K562 (cell line): ENCODE data around the gene GPX5. TPM values are rescaled to one million over a fixed set of nuclear protein-coding genes. Genes with fewer than 3 reads are reported as not detected.

ENCODE experiments used
- DACH1 ChIP-seq: fragments of 450-650 bp; IDR thresholded peaks from 2 replicates; pipeline ENCODE4 v1.6.1; 2018; ENCODE audit not compliant: partially characterized antibody
- ETV1 ChIP-seq: fragments of 450-650 bp; conservative IDR thresholded peaks from 2 replicates; pipeline ENCODE4 v1.6.1; 2016; ENCODE audit warnings: missing genetic modification characterization, control low read depth, low read depth, missing compliant biosample characterization
- FOSL1 ChIP-seq: fragments of 200-800 bp; sonication (Bioruptor generic); conservative IDR thresholded peaks from 2 replicates; pipeline ENCODE4 v1.6.1; 2016; ENCODE audit warnings: missing genetic modification characterization, missing compliant biosample characterization
- FOXJ2 ChIP-seq: fragments of 200-800 bp; sonication (Bioruptor generic); IDR thresholded peaks from 2 replicates; pipeline ENCODE4 v1.6.1; 2016; ENCODE audit warnings: missing genetic modification characterization, missing compliant biosample characterization
- HDGF ChIP-seq: fragments of 450-650 bp; IDR thresholded peaks from 2 replicates; pipeline ENCODE4 v1.6.1; 2016
- HMBOX1 ChIP-seq: sonication (generic); IDR thresholded peaks from 2 replicates; pipeline ENCODE4 v1.6.1; 2016
- L3MBTL2 ChIP-seq: fragments of 450-650 bp; IDR thresholded peaks from 2 replicates; pipeline ENCODE4 v1.6.1; 2016; ENCODE audit warnings: mild to moderate bottlenecking, moderate library complexity
- MAFG ChIP-seq: fragments of 450-650 bp; conservative IDR thresholded peaks from 2 replicates; pipeline ENCODE4 v1.6.1; 2016; ENCODE audit warnings: missing genetic modification characterization, missing compliant biosample characterization
- NCOA4 ChIP-seq: fragments of 450-650 bp; IDR thresholded peaks from 2 replicates; pipeline ENCODE4 v1.6.1; 2018; ENCODE audit warnings: mild to moderate bottlenecking; ENCODE audit not compliant: partially characterized antibody
- NFXL1 ChIP-seq: fragments of 450-650 bp; formaldehyde crosslinking; IDR thresholded peaks from 2 replicates; pipeline ENCODE4 v1.4.0; 2021; ENCODE audit warnings: mild to moderate bottlenecking
- NR0B1 ChIP-seq: fragments of 450-650 bp; IDR thresholded peaks from one replicate; pipeline ENCODE4 v1.6.1; 2018; ENCODE audit warnings: mild to moderate bottlenecking, moderate library complexity; ENCODE audit not compliant: partially characterized antibody
- NRF1 ChIP-seq, 2 experiments: fragments of 450-650 bp; IDR thresholded peaks in 1 of 2; conservative IDR thresholded peaks in 1 of 2; 2 replicates each; pipeline ENCODE4 v1.6.1; 2014; ENCODE audit warnings: mild to moderate bottlenecking in 2 of 2
- PHB ChIP-seq: fragments of 250-450 bp; sonication (Bioruptor Pico); IDR thresholded peaks from 2 replicates; pipeline ENCODE4 v1.5.0; 2021
- RBM39 ChIP-seq: fragments of 200-400 bp; formaldehyde crosslinking; optimal IDR thresholded peaks from 2 replicates; pipeline ENCODE3; 2018; ENCODE audit warnings: low read depth, low read length
- RHOXF2B ChIP-seq: fragments of 250-450 bp; sonication (Bioruptor Pico); conservative IDR thresholded peaks from 2 replicates; pipeline ENCODE4 v1.5.1; 2021
- SMARCA5 ChIP-seq: fragments of 450-650 bp; IDR thresholded peaks from 2 replicates; pipeline ENCODE4 v1.6.1; 2016
- SREBF1 ChIP-seq: fragments of 150-350 bp; IDR thresholded peaks from 2 replicates; pipeline ENCODE4 v1.6.1; 2014; ENCODE audit warnings: antibody characterized with exemption, low read depth, low read length, borderline replicate concordance
- TAF15 ChIP-seq: fragments of 200-400 bp; formaldehyde crosslinking; IDR thresholded peaks from 2 replicates; pipeline ENCODE4 v1.6.1; 2017; ENCODE audit warnings: mild to moderate bottlenecking, low read depth, low read length, moderate library complexity
- TBP ChIP-seq: optimal IDR thresholded peaks from 2 replicates; pipeline ENCODE3; 2011; ENCODE audit warnings: low read depth, low read length, improper control_type of control experiment
- TCF3 ChIP-seq: sonication (generic); formaldehyde crosslinking; IDR thresholded peaks from 2 replicates; pipeline ENCODE4 v1.4.0; 2020; ENCODE audit warnings: mild to moderate bottlenecking, missing genetic modification reagents
- TEAD4 ChIP-seq, 2 experiments: sonication (generic) in 1 of 2; formaldehyde crosslinking in 1 of 2; IDR thresholded peaks; 2 replicates each; pipeline versions ENCODE4 v1.6.1 to v1.8.0; 2012 to 2022; ENCODE audit warnings: borderline replicate concordance in 1 of 2, inconsistent platforms in 1 of 2, low read length in 1 of 2, mild to moderate bottlenecking in 1 of 2, missing genetic modification reagents in 1 of 2
- ZC3H11A ChIP-seq: IDR thresholded peaks from 2 replicates; pipeline ENCODE4 v1.6.1; 2012; ENCODE audit warnings: low read depth, low read length, improper control_type of control experiment
- ZFP30 ChIP-seq: fragments of 250-450 bp; sonication (Bioruptor Pico); IDR thresholded peaks from 2 replicates; pipeline ENCODE4 v1.8.0; 2022; ENCODE audit warnings: moderate library complexity, mild to moderate bottlenecking, inconsistent platforms, borderline replicate concordance
- ZFP36 ChIP-seq: fragments of 150-350 bp; IDR thresholded peaks from 2 replicates; pipeline ENCODE4 v1.6.1; 2018; ENCODE audit warnings: low read length, low read depth; ENCODE audit not compliant: partially characterized antibody
- ZNF274 ChIP-seq: IDR thresholded peaks from 2 replicates; pipeline ENCODE4 v1.6.1; 2011; ENCODE audit warnings: low read depth, mild to moderate bottlenecking, low read length, moderate library complexity, borderline replicate concordance
- ZNF311 ChIP-seq: fragments of 250-450 bp; sonication (Bioruptor Pico); IDR thresholded peaks from 2 replicates; pipeline ENCODE4 v1.4.0; 2020; ENCODE audit warnings: mild to moderate bottlenecking, moderate library complexity
- ZNF436 ChIP-seq: fragments of 250-450, 450-650 bp; sonication (Bioruptor Pico); formaldehyde crosslinking; IDR thresholded peaks from 2 replicates; pipeline ENCODE4 v1.7.0; 2020; ENCODE audit warnings: mild to moderate bottlenecking
- ZNF444 ChIP-seq: fragments of 250-450 bp; sonication (Bioruptor Pico); IDR thresholded peaks from 2 replicates; pipeline ENCODE4 v1.4.0; 2020; ENCODE audit warnings: mild to moderate bottlenecking, moderate library complexity
- ZNF655 ChIP-seq: fragments of 250-450 bp; sonication (Bioruptor Pico); IDR thresholded peaks from 2 replicates; pipeline ENCODE4 v1.5.0; 2021
- polyA plus RNA-seq, 8 experiments: library from polyadenylated mRNA; depleted of rRNA in 4 of 8; stranded (reverse) in 5 of 8; unstranded in 3 of 8; fragments of >200 nt; fragmentation: Nextera tagmentation in 2 of 8; fragmentation: Illumina TruSeq in 1 of 8; extraction: Ambion mirVana in 2 of 8; extraction: Trizol in 1 of 8; gene quantifications; 2 replicates each; pipeline versions ENCODE4 v1.2.1 to v1.2.3, GENCODE V29; 2011 to 2014; ENCODE audit warnings: inconsistent platforms in 1 of 8, missing spikeins in 1 of 8
- total RNA-seq, 7 experiments: library from RNA; depleted of rRNA in 6 of 7; stranded (reverse); fragments of >200 nt in 6 of 7; fragmentation: Illumina TruSeq in 2 of 7; extraction: Trizol in 2 of 7; gene quantifications; 2 replicates each; pipeline versions ENCODE4 v1.2.1 to v1.2.3, GENCODE V29; 2011 to 2021; ENCODE audit warnings: low replicate concordance in 1 of 7

GPX5 gene
- total and polyA plus RNA-seq, 9 of the 15 experiments (the other 6 are each of a cell fraction or from before 2014, with no cell fraction given): 0.07 to 0.18 (median 0.15) TPM; not detected in 6

- TF ChIP-seq ZNF655 (no peak), NR0B1 (no peak), HMBOX1 (no peak), NCOA4 (no peak), TEAD4 (IDR thresholded peaks at IDR 0.05; ENCODE audit: low read length) (no peak), TEAD4 (CRISPR knock-in tag; IDR thresholded peaks at IDR 0.05; ENCODE audit: borderline replicate concordance) (no peak), DACH1 (no peak), ETV1 (tag) (no peak), TBP (no peak), NRF1 (conservative IDR thresholded peaks at IDR 0.05 in 1 of 2, IDR thresholded peaks at IDR 0.05 in 1 of 2) (0 out of 4 replicates have a peak, but pooled peaks of 1 of the 2 experiments have one; percentile 17), ZFP30 (CRISPR knock-in tag) (no peak), NFXL1 (no peak), L3MBTL2 (0 out of 2 replicates have a peak, but pooled peaks have one; percentile 22), ZFP36 (no peak), ZNF274 (no peak), ZNF444 (CRISPR knock-in tag) (no peak), ZNF436 (CRISPR knock-in tag) (no peak), PHB (CRISPR knock-in tag) (no peak), SMARCA5 (peak; percentile 25; the same call in 1 of the 2 replicates), RHOXF2B (no peak), ZC3H11A (no peak), TCF3 (CRISPR knock-in tag) (0 out of 2 replicates have a peak, but pooled peaks have one; percentile 29), TAF15 (no peak), RBM39 (no peak), HDGF (no peak), SREBF1 (no peak), ZNF311 (CRISPR knock-in tag) (no peak), FOSL1 (tag) (peak; percentile 53), MAFG (tag) (no peak), FOXJ2 (tag) (no peak)
Measured at GRCh38 chr6:28531479-28532128, 5.9 kb downstream of the GPX5 start (continued).
